Activated CD4-positive, alpha-beta T cell treated with anti-CD3 and anti-CD28 coated beads, Interleukin-2, amount 50 U/mL, for 48 hours (primary cell): ENCODE results near the gene IL36A.
A peak's percentile ranks its signal among the peaks of the same experiment; 100 is the strongest.

Experiments used
- DNase-seq, 2 experiments: peaks; one replicate each; pipeline ENCODE4 v3.0.0-alpha.2; 2020

Gene IL36A

GRCh38 chr2:113005030-113005509 lies at the start of gene IL36A:
IL36A (plus strand) TSS chr2:113005459; CDS start chr2:113005872, 413 bp downstream.
- DNase-seq = no peak

GRCh38 chr2:112957511-112957910 lies 47.7 kb upstream of the IL36A start:
- no peak for DNase-seq

GRCh38 chr2:112958428-112959108 lies 46.7 kb upstream of the IL36A start:
- DNase-seq = peak; percentile 21 to 34

- no peak for DNase-seq
Measured at GRCh38 chr2:112959109-112959812, 46.0 kb upstream of the IL36A start.

- DNase-seq = no peak
Measured at GRCh38 chr2:112960230-112960825, 44.9 kb upstream of the IL36A start.

GRCh38 chr2:112962308-112963175 lies 42.7 kb upstream of the IL36A start:
- DNase-seq = no peak

- DNase-seq = no peak
Measured at GRCh38 chr2:112967023-112967422, 38.2 kb upstream of the IL36A start.

GRCh38 chr2:112972423-112973086 lies 32.7 kb upstream of the IL36A start:
- no peak for DNase-seq

GRCh38 chr2:112973156-112973555 lies 32.1 kb upstream of the IL36A start:
- DNase-seq = no peak

- no peak for DNase-seq
Measured at GRCh38 chr2:112977559-112978056, 27.7 kb upstream of the IL36A start, which contains the start of gene IL36G. IL36G (plus strand) TSS chr2:112978006; CDS start chr2:112978639, 633 bp downstream.

- no peak for DNase-seq
Measured at GRCh38 chr2:112979731-112980130, 25.5 kb upstream of the IL36A start.

GRCh38 chr2:112980537-112980936 lies 24.7 kb upstream of the IL36A start:
- DNase-seq = no peak

GRCh38 chr2:112985090-112985489 lies 20.2 kb upstream of the IL36A start:
- peak in 1 of 2 experiments; percentile 16 for DNase-seq

- no peak for DNase-seq
Measured at GRCh38 chr2:112989611-112990010, 15.6 kb upstream of the IL36A start.

GRCh38 chr2:112993831-112994230 lies 11.4 kb upstream of the IL36A start:
- DNase-seq = no peak

- DNase-seq = no peak
Measured at GRCh38 chr2:112994648-112995047, 10.6 kb upstream of the IL36A start.

GRCh38 chr2:112995346-112995920 lies 9.8 kb upstream of the IL36A start:
- peak in 1 of 2 experiments; percentile 32 for DNase-seq

GRCh38 chr2:112996635-112997034 lies 8.6 kb upstream of the IL36A start:
- DNase-seq = peak; percentile 39 to 57

GRCh38 chr2:112997151-112997550 lies 8.1 kb upstream of the IL36A start:
- no peak for DNase-seq

GRCh38 chr2:113000436-113000835 lies 4.8 kb upstream of the IL36A start:
- no peak for DNase-seq

GRCh38 chr2:113002677-113003076 lies 2.6 kb upstream of the IL36A start:
- DNase-seq = no peak

GRCh38 chr2:113007250-113007649 lies 2.0 kb downstream of the IL36A start:
- DNase-seq = no peak
